H9 (cell line): ENCODE results near the gene RAB40C. TPM values are rescaled to one million over a fixed set of nuclear protein-coding genes. Genes with fewer than 3 reads are reported as not detected.

ENCODE experiments used
- DNase-seq: peaks from one replicate; pipeline ENCODE4 v3.0.0-alpha.2; 2017
- H2AFZ ChIP-seq: one replicate; pipeline ENCODE4 v1.6.1; 2013; ENCODE audit warnings: mild to moderate bottlenecking, low read length, control low read depth, moderate library complexity
- H2AK5ac ChIP-seq: 2 replicates; pipeline ENCODE4 v1.6.1; 2013; ENCODE audit warnings: low read length, control low read depth, mixed read lengths; ENCODE audit not compliant: insufficient read length
- H2BK120ac ChIP-seq: one replicate; pipeline ENCODE4 v1.6.1; 2013; ENCODE audit warnings: low read depth, mild to moderate bottlenecking, low read length, control low read depth, inconsistent platforms; ENCODE audit not compliant: poor library complexity, severe bottlenecking
- H2BK12ac ChIP-seq: 2 replicates; pipeline ENCODE4 v1.6.1; 2013; ENCODE audit warnings: low read length, control low read depth, mixed read lengths, low read depth; ENCODE audit not compliant: insufficient read length
- H2BK15ac ChIP-seq: 2 replicates; pipeline ENCODE4 v1.6.1; 2013; ENCODE audit warnings: low read depth, low read length, control low read depth
- H2BK20ac ChIP-seq: one replicate; pipeline ENCODE4 v1.6.1; 2013; ENCODE audit warnings: low read depth, mild to moderate bottlenecking, low read length, control low read depth, inconsistent platforms; ENCODE audit not compliant: poor library complexity, severe bottlenecking
- H2BK5ac ChIP-seq: 2 replicates; pipeline ENCODE4 v1.6.1; 2013; ENCODE audit warnings: low read length, control low read depth, mixed read lengths; ENCODE audit not compliant: insufficient read length
- H3K14ac ChIP-seq: 2 replicates; pipeline ENCODE4 v1.6.1; 2013; ENCODE audit warnings: low read length, control low read depth; ENCODE audit not compliant: insufficient read depth
- H3K18ac ChIP-seq: 2 replicates; pipeline ENCODE4 v1.6.1; 2013; ENCODE audit warnings: low read depth, mild to moderate bottlenecking, mixed read lengths, low read length, control low read depth; ENCODE audit not compliant: insufficient read length
- H3K23ac ChIP-seq: 2 replicates; pipeline ENCODE4 v1.6.1; 2013; ENCODE audit warnings: low read length, control low read depth, mixed read lengths, low read depth; ENCODE audit not compliant: insufficient read length
- H3K23me2 ChIP-seq: 2 replicates; pipeline ENCODE4 v1.6.1; 2013; ENCODE audit warnings: low read depth, mild to moderate bottlenecking, mixed read lengths, low read length, control low read depth; ENCODE audit not compliant: insufficient read length, poor library complexity, severe bottlenecking
- H3K27ac ChIP-seq: 2 replicates; pipeline ENCODE4 v1.5.1; 2013; ENCODE audit warnings: low read length, control low read depth, mixed read lengths, low read depth; ENCODE audit not compliant: insufficient read length
- H3K27me3 ChIP-seq: 2 replicates; pipeline ENCODE4 v1.6.1; 2013; ENCODE audit warnings: low read length, control low read depth, inconsistent platforms; ENCODE audit not compliant: insufficient read depth
- H3K4ac ChIP-seq: 2 replicates; pipeline ENCODE4 v1.6.1; 2013; ENCODE audit warnings: low read depth, mild to moderate bottlenecking, control low read depth, inconsistent platforms, low read length, moderate library complexity
- H3K4me1 ChIP-seq: 2 replicates; pipeline ENCODE4 v1.6.1; 2013; ENCODE audit warnings: low read length, control low read depth, inconsistent platforms; ENCODE audit not compliant: insufficient read depth
- H3K4me2 ChIP-seq: 2 replicates; pipeline ENCODE4 v1.6.1; 2013; ENCODE audit warnings: low read length, control low read depth, mixed read lengths; ENCODE audit not compliant: insufficient read length, insufficient read depth
- H3K56ac ChIP-seq: 2 replicates; pipeline ENCODE4 v1.6.1; 2013; ENCODE audit warnings: low read depth, mild to moderate bottlenecking, mixed read lengths, low read length, control low read depth; ENCODE audit not compliant: insufficient read length
- H3K79me1 ChIP-seq: 2 replicates; pipeline ENCODE4 v1.6.1; 2013; ENCODE audit warnings: low read depth, mild to moderate bottlenecking, moderate library complexity, low read length, control low read depth, inconsistent platforms; ENCODE audit not compliant: insufficient read depth, poor library complexity, severe bottlenecking
- H3K79me2 ChIP-seq: 2 replicates; pipeline ENCODE4 v1.6.1; 2013; ENCODE audit warnings: low read length, control low read depth, inconsistent platforms; ENCODE audit not compliant: insufficient read depth
- H3K9ac ChIP-seq: 2 replicates; pipeline ENCODE4 v1.6.1; 2013; ENCODE audit warnings: low read length, control low read depth, mixed read lengths; ENCODE audit not compliant: insufficient read length; ENCODE audit errors: extremely low read depth
- H3K9me3 ChIP-seq: one replicate; pipeline ENCODE4 v1.6.1; 2013; ENCODE audit warnings: low read depth, low read length, inconsistent platforms; ENCODE audit not compliant: control insufficient read depth
- H3T11ph ChIP-seq: one replicate; pipeline ENCODE4 v1.6.1; 2013; ENCODE audit warnings: mild to moderate bottlenecking, low read length, control low read depth, inconsistent platforms
- H4K20me1 ChIP-seq: one replicate; pipeline ENCODE4 v1.6.1; 2013; ENCODE audit not compliant: control insufficient read depth, insufficient read length, insufficient read depth
- H4K5ac ChIP-seq: 2 replicates; pipeline ENCODE4 v1.6.1; 2013; ENCODE audit warnings: low read depth, mild to moderate bottlenecking, mixed read lengths, low read length, control low read depth; ENCODE audit not compliant: insufficient read length
- H4K8ac ChIP-seq: replicated peaks from 2 replicates; pipeline ENCODE4 v1.6.1; 2013; ENCODE audit warnings: low read length, control low read depth, mixed read lengths, low read depth; ENCODE audit not compliant: insufficient read length
- H4K91ac ChIP-seq: 2 replicates; pipeline ENCODE4 v1.6.1; 2013; ENCODE audit warnings: low read depth, mild to moderate bottlenecking, moderate library complexity, mixed read lengths, low read length, control low read depth; ENCODE audit not compliant: insufficient read length
- H3K27ac Mint-ChIP-seq, 3 experiments: 2 replicates in 2 of 3; 3 replicates in 1 of 3; pipeline ENCODE4 v1.8.0; 2020 to 2021; ENCODE audit warnings: mixed read lengths in 3 of 3, mild to moderate bottlenecking in 1 of 3, moderate library complexity in 1 of 3
- H3K27me3 Mint-ChIP-seq: 2 replicates; pipeline ENCODE4 v1.8.0; 2021; ENCODE audit warnings: low read depth, mild to moderate bottlenecking, moderate library complexity, mixed read lengths
- H3K36me3 Mint-ChIP-seq, 3 experiments: 2 replicates in 2 of 3; 3 replicates in 1 of 3; pipeline ENCODE4 v1.8.0; 2020 to 2021; ENCODE audit warnings: low read depth in 3 of 3, mixed read lengths in 3 of 3; ENCODE audit not compliant: insufficient read depth in 1 of 3
- H3K4me1 Mint-ChIP-seq, 2 experiments: 2 replicates each; pipeline ENCODE4 v1.8.0; 2020; ENCODE audit warnings: mixed read lengths in 2 of 2
- H3K4me3 Mint-ChIP-seq, 2 experiments: 2 replicates in 1 of 2; 3 replicates in 1 of 2; pipeline ENCODE4 v1.8.0; 2020 to 2021; ENCODE audit warnings: mild to moderate bottlenecking in 2 of 2, mixed read lengths in 2 of 2, moderate library complexity in 1 of 2
- H3K9me3 Mint-ChIP-seq, 2 experiments: 2 replicates in 1 of 2; 3 replicates in 1 of 2; pipeline ENCODE4 v1.8.0; 2020; ENCODE audit warnings: mild to moderate bottlenecking in 2 of 2, mixed read lengths in 2 of 2, moderate library complexity in 1 of 2
- CTCF ChIP-seq: fragments of 200-600 bp; sonication (generic); conservative IDR thresholded peaks from 3 replicates; pipeline ENCODE4 v1.8.0; 2021; ENCODE audit warnings: antibody characterized with exemption, mild to moderate bottlenecking
- WGBS: extraction: QIAGEN DNeasy Blood & Tissue Kit; methylation state at CpG from one replicate; pipeline ENCODE4 v1.1.7; 2013; ENCODE audit warnings: missing lambda C conversion rate, low lambda C conversion rate, mixed read lengths; ENCODE audit not compliant: insufficient read length; ENCODE audit errors: extremely low coverage; 5-methylcytosine and 5-hydroxymethylcytosine counted together
- total RNA-seq: library from RNA; stranded (reverse); gene quantifications from 2 replicates; pipeline ENCODE4 v1.2.1, GENCODE V29; 2021

RAB40C gene
- total RNA-seq, 1 experiment from 2014 or later, result 19.1 TPM

DNA sequence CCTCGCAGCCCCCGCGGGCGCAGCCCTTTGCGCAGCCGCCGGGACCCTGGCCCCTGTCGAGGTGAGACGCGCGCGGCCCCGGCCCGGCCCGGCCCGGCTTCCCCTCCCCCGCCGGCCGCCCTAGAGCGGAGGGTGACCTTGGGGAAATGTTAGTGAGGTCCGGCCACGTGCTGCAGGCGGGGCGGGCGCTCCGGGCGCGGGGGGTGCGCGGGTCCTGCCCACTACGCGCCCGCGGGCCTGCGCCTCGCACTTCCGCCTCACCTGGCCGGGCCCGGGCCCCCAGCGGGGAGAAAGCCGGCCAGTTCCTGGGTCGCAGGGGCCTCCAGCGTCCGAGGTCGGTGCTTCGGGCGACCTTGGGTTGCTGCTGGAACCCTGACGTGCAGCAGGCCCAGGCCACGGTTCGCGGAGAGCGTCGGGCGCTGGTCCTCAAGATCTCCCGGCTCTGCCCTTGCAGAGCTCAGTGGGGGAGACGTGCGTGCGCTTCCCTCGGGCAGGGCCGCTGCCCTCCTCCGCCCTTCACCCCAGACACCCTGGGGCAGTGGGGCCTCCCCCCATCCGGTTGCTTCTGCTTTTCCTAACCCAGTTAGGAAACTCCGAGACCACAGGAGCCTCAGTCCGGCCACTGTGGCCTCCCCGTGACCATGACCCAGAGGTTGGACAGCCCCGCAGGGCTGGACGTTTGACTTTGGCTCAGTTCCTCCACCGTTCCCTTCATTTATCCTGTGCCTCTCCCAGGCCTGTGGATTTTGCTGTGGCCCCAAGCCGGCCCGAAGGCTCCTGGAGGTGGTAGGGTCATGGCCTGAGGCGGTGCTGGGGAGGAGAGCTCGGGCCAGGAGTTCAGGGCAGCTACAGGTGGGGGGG is 52.6 kb downstream of the RAB40C start:
- DNase-seq, result no peak
- Mint-ChIP-seq H3K27ac (peak overlapping the region in 1 of 3 experiments; percentile 53; a peak in 1 of 7 replicates), H3K36me3 (peaks cover 2 to 15% (median 4%) of the 10 kb centered on the region in 3 experiments; a peak in 4 of 7 replicates), H3K4me3 (peak overlapping the region; percentile 68 to 77), H3K9me3 (no peaks in the 10 kb centered on the region), H3K27me3 (no peaks in the 10 kb centered on the region; the same call in 1 of the 2 replicates), H3K4me1 (peaks cover 13 to 27% of the 10 kb centered on the region in 2 experiments)
- Histone ChIP-seq H3K9ac (peak overlapping the region; percentile 1), H2AFZ (no peak overlapping the region), H3K79me1 (no peaks in the 10 kb centered on the region), H3K79me2 (no peaks in the 10 kb centered on the region), H2BK12ac (no peak overlapping the region), H3K9me3 (no peaks in the 10 kb centered on the region), H3K4me1 (no peaks in the 10 kb centered on the region; the same call in 1 of the 2 replicates), H2BK120ac (no peak overlapping the region), H2BK20ac (no peak overlapping the region), H3K56ac (no peak overlapping the region), H3K23me2 (peaks cover 6% of the 10 kb centered on the region), H3K27ac (no peak overlapping the region), H3K27me3 (no peaks in the 10 kb centered on the region), H3K4ac (no peak overlapping the region), H3K4me2 (peak overlapping the region; percentile 55), H4K20me1 (no peaks in the 10 kb centered on the region), H3K14ac (0 out of 2 replicates have a peak overlapping the region, but pooled peaks have one; percentile 10), H4K5ac (no peak overlapping the region), H2AK5ac (no peak overlapping the region), H3K23ac (no peak overlapping the region), H2BK15ac (no peak overlapping the region), H3K18ac (peak overlapping the region; percentile 0), H4K91ac (no peak overlapping the region), H4K8ac (no peak overlapping the region), H3T11ph (no peak overlapping the region), H2BK5ac (no peak overlapping the region)
- TF ChIP-seq CTCF, result no peak
- WGBS, result no CpG with 5 or more reads among the region's 72 CpGs
